HK-2 (cell line): ENCODE measurements around the gene KCNC1.
A peak's percentile ranks its signal among the peaks of the same experiment; 100 is the strongest.

Source experiments
- DNase-seq: peaks from one replicate; pipeline ENCODE4 v3.0.0-alpha.2; 2018; ENCODE audit not compliant: unreplicated experiment

The KCNC1 gene

GRCh38 chr11:17774232-17775034 is 39.9 kb downstream of the KCNC1 start:
- no peak for DNase-seq

- no peak for DNase-seq
These were observed 40.4 kb downstream of the KCNC1 start for GRCh38 chr11:17775035-17775348.

GRCh38 chr11:17775507-17776211 is 41.1 kb downstream of the KCNC1 start:
- DNase-seq: no peak

- no peak for DNase-seq
These were observed 41.8 kb downstream of the KCNC1 start for GRCh38 chr11:17776212-17776875.

- no peak for DNase-seq
These were observed 42.6 kb downstream of the KCNC1 start for GRCh38 chr11:17777086-17777737.

- no peak for DNase-seq
These were observed 43.1 kb downstream of the KCNC1 start for GRCh38 chr11:17777738-17778091.

GRCh38 chr11:17778352-17778751 is 43.8 kb downstream of the KCNC1 start:
- no peak for DNase-seq

GRCh38 chr11:17778956-17779860 is 44.6 kb downstream of the KCNC1 start:
- no peak for DNase-seq

GRCh38 chr11:17779861-17780594 is 45.4 kb downstream of the KCNC1 start:
- no peak for DNase-seq

- DNase-seq: no peak
These were observed 46.1 kb downstream of the KCNC1 start for GRCh38 chr11:17780668-17781067.

- no peak for DNase-seq
These were observed 46.6 kb downstream of the KCNC1 start for GRCh38 chr11:17781221-17781620.

- DNase-seq: no peak
These were observed 47.0 kb downstream of the KCNC1 start for GRCh38 chr11:17781626-17782025.

GRCh38 chr11:17782145-17782544 is 47.6 kb downstream of the KCNC1 start:
- no peak for DNase-seq

GRCh38 chr11:17782603-17783337 is 48.2 kb downstream of the KCNC1 start:
- DNase-seq: no peak

GRCh38 chr11:17783878-17784277 is 49.3 kb downstream of the KCNC1 start:
- no peak for DNase-seq

- DNase-seq: peak; percentile 40
These were observed 52.4 kb downstream of the KCNC1 start for GRCh38 chr11:17786824-17787525.

GRCh38 chr11:17788084-17788483 is 53.5 kb downstream of the KCNC1 start:
- no peak for DNase-seq

- DNase-seq: no peak
These were observed 55.9 kb downstream of the KCNC1 start for GRCh38 chr11:17790453-17790852.

- no peak for DNase-seq
These were observed 56.6 kb downstream of the KCNC1 start for GRCh38 chr11:17791144-17791543.
